H9 (cell line): ENCODE data around the gene NEUROD2. TPM values are rescaled to one million over a fixed set of nuclear protein-coding genes. Genes with fewer than 3 reads are reported as not detected.
A peak's percentile ranks its signal among the peaks of the same experiment; 100 is the strongest.

Source experiments
- DNase-seq: peaks from one replicate; pipeline ENCODE4 v3.0.0-alpha.2; 2017
- H2AFZ ChIP-seq: one replicate; pipeline ENCODE4 v1.6.1; 2013; ENCODE audit warnings: mild to moderate bottlenecking, low read length, control low read depth, moderate library complexity
- H2AK5ac ChIP-seq: 2 replicates; pipeline ENCODE4 v1.6.1; 2013; ENCODE audit warnings: low read length, control low read depth, mixed read lengths; ENCODE audit not compliant: insufficient read length
- H2BK120ac ChIP-seq: one replicate; pipeline ENCODE4 v1.6.1; 2013; ENCODE audit warnings: low read depth, mild to moderate bottlenecking, low read length, control low read depth, inconsistent platforms; ENCODE audit not compliant: poor library complexity, severe bottlenecking
- H2BK12ac ChIP-seq: 2 replicates; pipeline ENCODE4 v1.6.1; 2013; ENCODE audit warnings: low read length, control low read depth, mixed read lengths, low read depth; ENCODE audit not compliant: insufficient read length
- H2BK15ac ChIP-seq: 2 replicates; pipeline ENCODE4 v1.6.1; 2013; ENCODE audit warnings: low read depth, low read length, control low read depth
- H2BK20ac ChIP-seq: one replicate; pipeline ENCODE4 v1.6.1; 2013; ENCODE audit warnings: low read depth, mild to moderate bottlenecking, low read length, control low read depth, inconsistent platforms; ENCODE audit not compliant: poor library complexity, severe bottlenecking
- H2BK5ac ChIP-seq: 2 replicates; pipeline ENCODE4 v1.6.1; 2013; ENCODE audit warnings: low read length, control low read depth, mixed read lengths; ENCODE audit not compliant: insufficient read length
- H3K14ac ChIP-seq: 2 replicates; pipeline ENCODE4 v1.6.1; 2013; ENCODE audit warnings: low read length, control low read depth; ENCODE audit not compliant: insufficient read depth
- H3K18ac ChIP-seq: 2 replicates; pipeline ENCODE4 v1.6.1; 2013; ENCODE audit warnings: low read depth, mild to moderate bottlenecking, mixed read lengths, low read length, control low read depth; ENCODE audit not compliant: insufficient read length
- H3K23ac ChIP-seq: 2 replicates; pipeline ENCODE4 v1.6.1; 2013; ENCODE audit warnings: low read length, control low read depth, mixed read lengths, low read depth; ENCODE audit not compliant: insufficient read length
- H3K23me2 ChIP-seq: 2 replicates; pipeline ENCODE4 v1.6.1; 2013; ENCODE audit warnings: low read depth, mild to moderate bottlenecking, mixed read lengths, low read length, control low read depth; ENCODE audit not compliant: insufficient read length, poor library complexity, severe bottlenecking
- H3K27ac ChIP-seq: 2 replicates; pipeline ENCODE4 v1.5.1; 2013; ENCODE audit warnings: low read length, control low read depth, mixed read lengths, low read depth; ENCODE audit not compliant: insufficient read length
- H3K27me3 ChIP-seq: 2 replicates; pipeline ENCODE4 v1.6.1; 2013; ENCODE audit warnings: low read length, control low read depth, inconsistent platforms; ENCODE audit not compliant: insufficient read depth
- H3K4ac ChIP-seq: 2 replicates; pipeline ENCODE4 v1.6.1; 2013; ENCODE audit warnings: low read depth, mild to moderate bottlenecking, control low read depth, inconsistent platforms, low read length, moderate library complexity
- H3K4me1 ChIP-seq: 2 replicates; pipeline ENCODE4 v1.6.1; 2013; ENCODE audit warnings: low read length, control low read depth, inconsistent platforms; ENCODE audit not compliant: insufficient read depth
- H3K4me2 ChIP-seq: 2 replicates; pipeline ENCODE4 v1.6.1; 2013; ENCODE audit warnings: low read length, control low read depth, mixed read lengths; ENCODE audit not compliant: insufficient read length, insufficient read depth
- H3K56ac ChIP-seq: 2 replicates; pipeline ENCODE4 v1.6.1; 2013; ENCODE audit warnings: low read depth, mild to moderate bottlenecking, mixed read lengths, low read length, control low read depth; ENCODE audit not compliant: insufficient read length
- H3K79me1 ChIP-seq: 2 replicates; pipeline ENCODE4 v1.6.1; 2013; ENCODE audit warnings: low read depth, mild to moderate bottlenecking, moderate library complexity, low read length, control low read depth, inconsistent platforms; ENCODE audit not compliant: insufficient read depth, poor library complexity, severe bottlenecking
- H3K79me2 ChIP-seq: 2 replicates; pipeline ENCODE4 v1.6.1; 2013; ENCODE audit warnings: low read length, control low read depth, inconsistent platforms; ENCODE audit not compliant: insufficient read depth
- H3K9ac ChIP-seq: 2 replicates; pipeline ENCODE4 v1.6.1; 2013; ENCODE audit warnings: low read length, control low read depth, mixed read lengths; ENCODE audit not compliant: insufficient read length; ENCODE audit errors: extremely low read depth
- H3K9me3 ChIP-seq: one replicate; pipeline ENCODE4 v1.6.1; 2013; ENCODE audit warnings: low read depth, low read length, inconsistent platforms; ENCODE audit not compliant: control insufficient read depth
- H3T11ph ChIP-seq: one replicate; pipeline ENCODE4 v1.6.1; 2013; ENCODE audit warnings: mild to moderate bottlenecking, low read length, control low read depth, inconsistent platforms
- H4K20me1 ChIP-seq: one replicate; pipeline ENCODE4 v1.6.1; 2013; ENCODE audit not compliant: control insufficient read depth, insufficient read length, insufficient read depth
- H4K5ac ChIP-seq: 2 replicates; pipeline ENCODE4 v1.6.1; 2013; ENCODE audit warnings: low read depth, mild to moderate bottlenecking, mixed read lengths, low read length, control low read depth; ENCODE audit not compliant: insufficient read length
- H4K8ac ChIP-seq: replicated peaks from 2 replicates; pipeline ENCODE4 v1.6.1; 2013; ENCODE audit warnings: low read length, control low read depth, mixed read lengths, low read depth; ENCODE audit not compliant: insufficient read length
- H4K91ac ChIP-seq: 2 replicates; pipeline ENCODE4 v1.6.1; 2013; ENCODE audit warnings: low read depth, mild to moderate bottlenecking, moderate library complexity, mixed read lengths, low read length, control low read depth; ENCODE audit not compliant: insufficient read length
- H3K27ac Mint-ChIP-seq, 3 experiments: 2 replicates in 2 of 3; 3 replicates in 1 of 3; pipeline ENCODE4 v1.8.0; 2020 to 2021; ENCODE audit warnings: mixed read lengths in 3 of 3, mild to moderate bottlenecking in 1 of 3, moderate library complexity in 1 of 3
- H3K27me3 Mint-ChIP-seq: 2 replicates; pipeline ENCODE4 v1.8.0; 2021; ENCODE audit warnings: low read depth, mild to moderate bottlenecking, moderate library complexity, mixed read lengths
- H3K36me3 Mint-ChIP-seq, 3 experiments: 2 replicates in 2 of 3; 3 replicates in 1 of 3; pipeline ENCODE4 v1.8.0; 2020 to 2021; ENCODE audit warnings: low read depth in 3 of 3, mixed read lengths in 3 of 3; ENCODE audit not compliant: insufficient read depth in 1 of 3
- H3K4me1 Mint-ChIP-seq, 2 experiments: 2 replicates each; pipeline ENCODE4 v1.8.0; 2020; ENCODE audit warnings: mixed read lengths in 2 of 2
- H3K4me3 Mint-ChIP-seq, 2 experiments: 2 replicates in 1 of 2; 3 replicates in 1 of 2; pipeline ENCODE4 v1.8.0; 2020 to 2021; ENCODE audit warnings: mild to moderate bottlenecking in 2 of 2, mixed read lengths in 2 of 2, moderate library complexity in 1 of 2
- H3K9me3 Mint-ChIP-seq, 2 experiments: 2 replicates in 1 of 2; 3 replicates in 1 of 2; pipeline ENCODE4 v1.8.0; 2020; ENCODE audit warnings: mild to moderate bottlenecking in 2 of 2, mixed read lengths in 2 of 2, moderate library complexity in 1 of 2
- WGBS: extraction: QIAGEN DNeasy Blood & Tissue Kit; methylation state at CpG from one replicate; pipeline ENCODE4 v1.1.7; 2013; ENCODE audit warnings: missing lambda C conversion rate, low lambda C conversion rate, mixed read lengths; ENCODE audit not compliant: insufficient read length; ENCODE audit errors: extremely low coverage; 5-methylcytosine and 5-hydroxymethylcytosine counted together
- total RNA-seq: library from RNA; stranded (reverse); gene quantifications from 2 replicates; pipeline ENCODE4 v1.2.1, GENCODE V29; 2021
- TF ChIP-seq, protein P1 (sequence below): fragments of 200-600 bp; sonication (generic); conservative IDR thresholded peaks from 3 replicates; pipeline ENCODE4 v1.8.0; 2021; ENCODE audit warnings: antibody characterized with exemption, mild to moderate bottlenecking

The NEUROD2 gene
- total RNA-seq, 1 experiment from 2014 or later: not detected

DNA sequence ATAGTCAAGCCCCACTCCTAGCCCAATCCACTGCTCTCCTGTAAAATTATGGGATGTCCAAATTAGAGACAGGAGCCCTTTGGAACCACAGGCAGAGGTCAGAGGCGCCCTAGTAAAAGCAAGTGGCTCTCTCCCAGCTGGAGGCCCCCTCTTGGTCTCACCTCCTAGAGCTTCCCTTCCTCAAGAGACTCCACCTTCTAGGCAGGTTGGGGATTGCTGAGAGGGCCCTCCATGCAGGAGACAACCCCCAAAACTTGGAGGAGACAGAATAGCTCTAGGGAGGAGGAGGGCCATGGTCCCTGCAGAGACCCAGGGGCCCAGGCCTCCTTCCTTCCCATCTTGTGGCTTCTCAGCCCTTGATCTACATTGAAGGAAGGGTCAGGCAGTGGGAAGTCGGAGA lies 29.4 kb downstream of the NEUROD2 start:
- DNase-seq: no peak
- H3K79me2 ChIP-seq: no peaks in the 10 kb centered on the region
- H3T11ph ChIP-seq: no peak overlapping the region
- no peak overlapping the region for H2BK120ac ChIP-seq
- Mint-ChIP-seq H3K4me1 (peaks cover 40 to 48% of the 10 kb centered on the region in 2 experiments), H3K9me3 (no peaks in the 10 kb centered on the region), H3K36me3 (no peaks in the 10 kb centered on the region), H3K4me3 (0 out of 5 replicates have a peak overlapping the region, but pooled peaks of 1 of the 2 experiments have one; percentile 23), H3K27me3 (peaks cover 37% of the 10 kb centered on the region), H3K27ac (no peak overlapping the region)
- no peak overlapping the region for H2AK5ac ChIP-seq
- no peak overlapping the region for H3K27ac ChIP-seq
- no peak overlapping the region for H4K5ac ChIP-seq
- H3K4ac ChIP-seq: no peak overlapping the region
- H3K4me1 ChIP-seq: peaks cover 12% of the 10 kb centered on the region
- no peak overlapping the region for H3K4me2 ChIP-seq
- no peak overlapping the region for H2BK20ac ChIP-seq
- no CpG with 5 or more reads among the region's 2 CpGs for WGBS
- no peak overlapping the region for H3K14ac ChIP-seq
- H3K9ac ChIP-seq: no peak overlapping the region
- peaks cover 3% of the 10 kb centered on the region for H3K23me2 ChIP-seq
- no peaks in the 10 kb centered on the region for H4K20me1 ChIP-seq
- no peak overlapping the region for H3K23ac ChIP-seq
- H2BK15ac ChIP-seq: 0 out of 2 replicates have a peak overlapping the region, but pooled peaks have one; percentile 15
- H2AFZ ChIP-seq: no peak overlapping the region
- H2BK12ac ChIP-seq: no peak overlapping the region
- no peaks in the 10 kb centered on the region for H3K27me3 ChIP-seq
- no peak overlapping the region for H2BK5ac ChIP-seq
- no peak overlapping the region for H4K91ac ChIP-seq
- no peaks in the 10 kb centered on the region for H3K9me3 ChIP-seq
- TF ChIP-seq, protein P1, sequence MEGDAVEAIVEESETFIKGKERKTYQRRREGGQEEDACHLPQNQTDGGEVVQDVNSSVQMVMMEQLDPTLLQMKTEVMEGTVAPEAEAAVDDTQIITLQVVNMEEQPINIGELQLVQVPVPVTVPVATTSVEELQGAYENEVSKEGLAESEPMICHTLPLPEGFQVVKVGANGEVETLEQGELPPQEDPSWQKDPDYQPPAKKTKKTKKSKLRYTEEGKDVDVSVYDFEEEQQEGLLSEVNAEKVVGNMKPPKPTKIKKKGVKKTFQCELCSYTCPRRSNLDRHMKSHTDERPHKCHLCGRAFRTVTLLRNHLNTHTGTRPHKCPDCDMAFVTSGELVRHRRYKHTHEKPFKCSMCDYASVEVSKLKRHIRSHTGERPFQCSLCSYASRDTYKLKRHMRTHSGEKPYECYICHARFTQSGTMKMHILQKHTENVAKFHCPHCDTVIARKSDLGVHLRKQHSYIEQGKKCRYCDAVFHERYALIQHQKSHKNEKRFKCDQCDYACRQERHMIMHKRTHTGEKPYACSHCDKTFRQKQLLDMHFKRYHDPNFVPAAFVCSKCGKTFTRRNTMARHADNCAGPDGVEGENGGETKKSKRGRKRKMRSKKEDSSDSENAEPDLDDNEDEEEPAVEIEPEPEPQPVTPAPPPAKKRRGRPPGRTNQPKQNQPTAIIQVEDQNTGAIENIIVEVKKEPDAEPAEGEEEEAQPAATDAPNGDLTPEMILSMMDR: no peak
- H3K56ac ChIP-seq: no peak overlapping the region
- H3K79me1 ChIP-seq: no peaks in the 10 kb centered on the region
- H4K8ac ChIP-seq: no peak overlapping the region
- H3K18ac ChIP-seq: no peak overlapping the region
